ENCODE data around the gene ZNF628. TPM values are rescaled to one million over a fixed set of nuclear protein-coding genes. Genes with fewer than 3 reads are reported as not detected.

Gene ZNF628
- total and polyA plus RNA-seq, 2 of the 8 experiments (the other 6 are each of a cell fraction or from before 2014, with no cell fraction given), result 1.7 to 10.8 TPM

GRCh38 chr19:55502197-55502952 is 26.0 kb downstream of the ZNF628 start:
- H3K79me2 ChIP-seq (ENCODE audit: control insufficient read depth in 1 of 2, insufficient read depth in 2 of 2, low read length in 2 of 2), result no peaks in the 10 kb centered on the region
- H4K91ac ChIP-seq (replicated peaks; ENCODE audit: insufficient read length, low read length), result no peak overlapping the region
- no peaks in the 10 kb centered on the region for H3K79me1 ChIP-seq (ENCODE audit: low read depth, low read length)
- no peak overlapping the region for H3K4me3 ChIP-seq (ENCODE audit: extremely low read depth in 1 of 4, insufficient read depth in 2 of 4, low read depth in 3 of 4, low read length in 4 of 4)
- no peak overlapping the region for H3K4me2 ChIP-seq (ENCODE audit: insufficient read depth in 1 of 2, low read depth in 2 of 2, low read length in 2 of 2)
- H2BK120ac ChIP-seq (replicated peaks; ENCODE audit: low read depth, low read length), result no peak overlapping the region
- H2BK12ac ChIP-seq (ENCODE audit: low read depth, low read length), result no peak overlapping the region
- ChIA-PET POLR2A (ENCODE audit: partially characterized antibody) (interaction anchor here (0.6 to 1.7 kb wide), 5 partner anchors 17 to 156 kb away, joined by 3 to 8 read pairs (median 4); partner anchors contain the start of genes CCDC106, FIZ1 and NAT14), CTCF (ENCODE audit: partially characterized antibody) (interaction anchor here (1.1 to 2.0 kb wide), 6 partner anchors 14 to 130 kb away, joined by 3 to 8 read pairs (median 5); partner anchors contain the start of genes SSC5D and TMEM238)
- H2BK5ac ChIP-seq (ENCODE audit: low read depth, low read length), result no peak overlapping the region
- H2AK5ac ChIP-seq (ENCODE audit: low read depth, low read length), result no peak overlapping the region
- peaks cover 11 to 23% (median 17%) of the 10 kb centered on the region in 4 experiments for H3K27me3 ChIP-seq (replicated peaks in 1 of 4; ENCODE audit: control insufficient read depth in 3 of 4, extremely low read depth in 1 of 4, insufficient read depth in 3 of 4, low read length in 3 of 4)
- TF ChIP-seq ZNF274 (IDR thresholded peaks at IDR 0.05; ENCODE audit: borderline replicate concordance, extremely low read depth, low read length) (no peak), RFX5 (IDR thresholded peaks at IDR 0.05; ENCODE audit: borderline replicate concordance, low read depth, low read length) (no peak)
- H3K23ac ChIP-seq (ENCODE audit: insufficient read length), result no peak overlapping the region
- no peak overlapping the region for H4K8ac ChIP-seq (ENCODE audit: extremely low read depth, insufficient read depth, low read length)
- H3K36me3 ChIP-seq (ENCODE audit: control insufficient read depth in 2 of 4, insufficient read depth in 4 of 4, low read length in 3 of 4), result peaks cover 0 to 3% (median 0%) of the 10 kb centered on the region in 4 experiments; a peak in 1 of 8 replicates
- no peak overlapping the region for H3K56ac ChIP-seq (replicated peaks; ENCODE audit: insufficient read length, low read depth, low read length)
- no peaks in the 10 kb centered on the region for H3K23me2 ChIP-seq (ENCODE audit: low read depth, low read length)
- no peak overlapping the region for H3K18ac ChIP-seq (ENCODE audit: extremely low read depth, low read length)
- DNase-seq (ENCODE audit: low read depth in 1 of 2, low spot score in 2 of 2) (no peak), FAIRE-seq (no peak)
- H4K20me1 ChIP-seq (replicated peaks in 1 of 2; ENCODE audit: control insufficient read depth in 1 of 2, insufficient read depth in 2 of 2, low read length in 2 of 2), result no peaks in the 10 kb centered on the region
- no peaks in the 10 kb centered on the region for H3K4me1 ChIP-seq (replicated peaks in 1 of 4; ENCODE audit: control insufficient read depth in 3 of 4, insufficient read depth in 4 of 4, low read length in 3 of 4)
- no peak overlapping the region for H3K27ac ChIP-seq (ENCODE audit: low read depth, low read length)
- H3K4ac ChIP-seq (replicated peaks; ENCODE audit: insufficient read length, low read depth, low read length), result no peak overlapping the region
- no peak overlapping the region for H4K5ac ChIP-seq (ENCODE audit: insufficient read length, low read depth, low read length)
- 87 to 100% methylated on average over 2 to 9 of the region's 9 CpGs for WGBS, 2 experiments (ENCODE audit: extremely low coverage in 1 of 2, insufficient coverage in 1 of 2, insufficient read length in 1 of 2, insufficient replicate concordance in 2 of 2, low coverage in 1 of 2, low lambda C conversion rate in 2 of 2, missing lambda C conversion rate in 1 of 2)
- no peak overlapping the region for H3K14ac ChIP-seq (ENCODE audit: insufficient read length)
- no peak overlapping the region for H2BK20ac ChIP-seq (ENCODE audit: low read length)
- H3K9ac ChIP-seq (replicated peaks in 1 of 4; ENCODE audit: extremely low read depth in 1 of 4, low read depth in 3 of 4, low read length in 3 of 4), result no peak overlapping the region
- no peak overlapping the region for H2AFZ ChIP-seq (ENCODE audit: low read length)
- peaks cover 8 to 9% of the 10 kb centered on the region in 2 experiments; a peak in 3 of 4 replicates for H3K9me3 ChIP-seq (ENCODE audit: insufficient read depth in 2 of 2, low read depth in 1 of 2, low read length in 1 of 2)
- no peak overlapping the region for H2BK15ac ChIP-seq (ENCODE audit: low read length)
